WTC11 (cell line): ENCODE data around the gene GHRHR. TPM values are rescaled to one million over a fixed set of nuclear protein-coding genes. Genes with fewer than 3 reads are reported as not detected.

Source experiments
- ATAC-seq: fragments of 200-7000 bp; cut with Tn5 transposase; 2 replicates; pipeline ENCODE4 v1.10.0; 2021; ENCODE audit warnings: mild to moderate bottlenecking, moderate library complexity
- CTCF ChIA-PET: fragments of 300-600 bp; sonication (Branson Sonifier 250); formaldehyde crosslinking; loops from one replicate; lab custom pipeline; 2021; ENCODE audit warnings: antibody characterized with exemption; lab: Charles Lee
- POLR2A ChIA-PET: fragments of 350-600 bp; sonication (Branson Sonifier 250); formaldehyde crosslinking; loops from one replicate; lab custom pipeline; 2021; ENCODE audit warnings: antibody characterized with exemption; lab: Charles Lee
- DNase-seq: peaks from one replicate; pipeline ENCODE4 v3.0.0; 2021; ENCODE audit warnings: low spot score
- H3K27ac Mint-ChIP-seq: 2 replicates; pipeline ENCODE4 v1.8.0; 2021; ENCODE audit warnings: mixed read lengths
- H3K27me3 Mint-ChIP-seq: 2 replicates; pipeline ENCODE4 v1.8.0; 2021; ENCODE audit warnings: low read depth, mild to moderate bottlenecking, moderate library complexity, mixed read lengths
- H3K36me3 Mint-ChIP-seq: 2 replicates; pipeline ENCODE4 v1.8.0; 2021; ENCODE audit warnings: mixed read lengths
- H3K4me1 Mint-ChIP-seq: 2 replicates; pipeline ENCODE4 v1.8.0; 2022; ENCODE audit warnings: mixed read lengths
- H3K4me3 Mint-ChIP-seq: 2 replicates; pipeline ENCODE4 v1.8.0; 2021; ENCODE audit warnings: mild to moderate bottlenecking, moderate library complexity, mixed read lengths
- H3K9me3 Mint-ChIP-seq: 2 replicates; pipeline ENCODE4 v1.8.0; 2021; ENCODE audit warnings: mixed read lengths
- EMX1 ChIP-seq: fragments of 250-450 bp; sonication (Bioruptor Pico); IDR thresholded peaks from 2 replicates; pipeline ENCODE4 v1.8.0; 2021; ENCODE audit warnings: mild to moderate bottlenecking
- ESRRA ChIP-seq: sonication (generic); formaldehyde crosslinking; IDR thresholded peaks from 2 replicates; pipeline ENCODE4 v1.8.1; 2022; ENCODE audit warnings: mild to moderate bottlenecking, missing genetic modification reagents, borderline replicate concordance
- FOXP1 ChIP-seq: sonication (generic); formaldehyde crosslinking; IDR thresholded peaks from 2 replicates; pipeline ENCODE4 v1.8.0; 2022; ENCODE audit warnings: missing genetic modification reagents, mild to moderate bottlenecking, moderate library complexity, borderline replicate concordance
- MXD4 ChIP-seq: fragments of 250-450 bp; sonication (Bioruptor Pico); IDR thresholded peaks from 2 replicates; pipeline ENCODE4 v1.8.0; 2021; ENCODE audit warnings: mild to moderate bottlenecking, moderate library complexity, borderline replicate concordance
- NR3C1 ChIP-seq: sonication (generic); formaldehyde crosslinking; conservative IDR thresholded peaks from 2 replicates; pipeline ENCODE4 v1.8.1; 2023; ENCODE audit warnings: low read depth, mild to moderate bottlenecking, missing genetic modification reagents
- PRRX2 ChIP-seq: fragments of 250-450 bp; sonication (Bioruptor Pico); IDR thresholded peaks from 2 replicates; pipeline ENCODE4 v1.8.0; 2021; ENCODE audit warnings: mild to moderate bottlenecking
- SOX15 ChIP-seq: fragments of 250-450 bp; sonication (Bioruptor Pico); IDR thresholded peaks from 2 replicates; pipeline ENCODE4 v1.9.0; 2021; ENCODE audit warnings: mild to moderate bottlenecking
- TEAD1 ChIP-seq: sonication (generic); formaldehyde crosslinking; IDR thresholded peaks from 2 replicates; pipeline ENCODE4 v1.8.0; 2022; ENCODE audit warnings: mild to moderate bottlenecking, missing genetic modification reagents
- ZBTB21 ChIP-seq: sonication (generic); formaldehyde crosslinking; IDR thresholded peaks from 2 replicates; pipeline ENCODE4 v1.8.1; 2023; ENCODE audit warnings: mild to moderate bottlenecking, missing genetic modification reagents, borderline replicate concordance
- ZNF138 ChIP-seq: sonication (generic); formaldehyde crosslinking; conservative IDR thresholded peaks from 2 replicates; pipeline ENCODE4 v1.8.1; 2022; ENCODE audit warnings: mild to moderate bottlenecking, moderate library complexity, missing genetic modification reagents
- ZNF232 ChIP-seq: sonication (generic); formaldehyde crosslinking; IDR thresholded peaks from 2 replicates; pipeline ENCODE4 v1.8.0; 2022; ENCODE audit warnings: mild to moderate bottlenecking, missing genetic modification reagents
- ZNF423 ChIP-seq: fragments of 250-450 bp; sonication (Bioruptor Pico); IDR thresholded peaks from 2 replicates; pipeline ENCODE4 v2.1.2; 2022; ENCODE audit warnings: mild to moderate bottlenecking, moderate library complexity
- total RNA-seq: library from RNA; stranded (reverse); gene quantifications from 3 replicates; pipeline ENCODE4 v1.2.3, GENCODE V29; 2021
- TF ChIP-seq, protein P1 (sequence below): sonication (generic); formaldehyde crosslinking; IDR thresholded peaks from 2 replicates; pipeline ENCODE4 v1.8.1; 2022; ENCODE audit warnings: mild to moderate bottlenecking, moderate library complexity, missing genetic modification reagents
- TF ChIP-seq, protein P2 (sequence below): fragments of 250-450 bp; sonication (Bioruptor Pico); IDR thresholded peaks from 2 replicates; pipeline ENCODE4 v1.9.0; 2021; ENCODE audit warnings: mild to moderate bottlenecking
- TF ChIP-seq, protein P3 (sequence below): sonication (generic); formaldehyde crosslinking; IDR thresholded peaks from 2 replicates; pipeline ENCODE4 v1.8.1; 2023; ENCODE audit warnings: mild to moderate bottlenecking, missing genetic modification reagents, moderate library complexity
- TF ChIP-seq, protein P4 (sequence below): sonication (generic); formaldehyde crosslinking; IDR thresholded peaks from 2 replicates; pipeline ENCODE4 v1.8.1; 2023; ENCODE audit warnings: mild to moderate bottlenecking, moderate library complexity, missing genetic modification reagents
- TF ChIP-seq, protein P5 (sequence below): sonication (generic); formaldehyde crosslinking; IDR thresholded peaks from 2 replicates; pipeline ENCODE4 v1.8.0; 2022; ENCODE audit warnings: mild to moderate bottlenecking, missing genetic modification reagents
- TF ChIP-seq, protein P6 (sequence below): fragments of 250-450 bp; sonication (Bioruptor Pico); IDR thresholded peaks from 2 replicates; pipeline ENCODE4 v1.9.0; 2021; ENCODE audit warnings: mild to moderate bottlenecking, borderline replicate concordance

The GHRHR gene
- total RNA-seq, 1 experiment from 2014 or later: 5.0 TPM

DNA sequence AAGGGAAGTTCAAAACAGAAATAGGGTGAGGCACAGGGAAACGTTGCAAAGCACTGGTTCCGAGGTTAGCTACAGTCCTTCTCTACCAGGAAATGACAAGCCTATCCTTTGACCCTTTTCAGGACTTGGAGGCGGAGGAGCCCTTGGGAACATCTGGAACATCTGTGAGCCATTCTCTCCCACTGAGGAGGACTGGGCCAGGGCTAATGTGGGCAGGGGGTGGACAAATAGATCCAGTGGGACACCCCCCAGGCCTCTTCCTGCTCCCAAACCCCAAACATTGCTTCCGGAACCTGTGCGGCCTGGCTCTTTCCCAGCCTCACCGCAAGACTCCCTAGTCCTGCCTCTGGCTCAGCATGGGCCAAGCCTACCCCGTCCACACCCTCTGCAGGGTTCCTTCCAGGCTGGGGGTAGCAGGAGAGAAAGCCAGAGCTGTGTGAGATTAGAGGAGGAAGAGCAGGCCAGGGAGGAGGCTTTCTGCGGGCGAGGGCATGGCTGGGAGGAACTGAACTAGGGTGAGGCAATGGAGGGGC lies 36.5 kb downstream of the GHRHR start:
- H3K4me3 Mint-ChIP-seq: no peak overlapping the region
- ATAC-seq (no peak), DNase-seq (no peak)
- CTCF ChIA-PET: interaction anchor here (1.0 to 1.1 kb wide), 3 partner anchors 15 to 122 kb away, joined by 3 to 5 read pairs (median 3); no protein-coding TSS in a partner anchor
- POLR2A ChIA-PET: no interaction called here
- H3K4me1 Mint-ChIP-seq: peaks cover 3% of the 10 kb centered on the region; the same call in 1 of the 2 replicates
- TF ChIP-seq TEAD1 (CRISPR knock-in tag) (no peak), FOXP1 (no peak), SOX15 (CRISPR knock-in tag) (no peak), ESRRA (CRISPR knock-in tag) (no peak), PRRX2 (no peak), ZBTB21 (CRISPR knock-in tag) (no peak), ZNF138 (CRISPR knock-in tag) (no peak), ZNF232 (CRISPR knock-in tag) (no peak), EMX1 (CRISPR knock-in tag) (no peak), ZNF423 (CRISPR knock-in tag) (no peak; the same call in 1 of the 2 replicates), MXD4 (no peak), NR3C1 (CRISPR knock-in tag) (no peak)
- TF ChIP-seq, protein P1, sequence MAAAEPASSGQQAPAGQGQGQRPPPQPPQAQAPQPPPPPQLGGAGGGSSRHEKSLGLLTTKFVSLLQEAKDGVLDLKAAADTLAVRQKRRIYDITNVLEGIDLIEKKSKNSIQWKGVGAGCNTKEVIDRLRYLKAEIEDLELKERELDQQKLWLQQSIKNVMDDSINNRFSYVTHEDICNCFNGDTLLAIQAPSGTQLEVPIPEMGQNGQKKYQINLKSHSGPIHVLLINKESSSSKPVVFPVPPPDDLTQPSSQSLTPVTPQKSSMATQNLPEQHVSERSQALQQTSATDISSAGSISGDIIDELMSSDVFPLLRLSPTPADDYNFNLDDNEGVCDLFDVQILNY (CRISPR knock-in tag): no peak
- TF ChIP-seq, protein P2, sequence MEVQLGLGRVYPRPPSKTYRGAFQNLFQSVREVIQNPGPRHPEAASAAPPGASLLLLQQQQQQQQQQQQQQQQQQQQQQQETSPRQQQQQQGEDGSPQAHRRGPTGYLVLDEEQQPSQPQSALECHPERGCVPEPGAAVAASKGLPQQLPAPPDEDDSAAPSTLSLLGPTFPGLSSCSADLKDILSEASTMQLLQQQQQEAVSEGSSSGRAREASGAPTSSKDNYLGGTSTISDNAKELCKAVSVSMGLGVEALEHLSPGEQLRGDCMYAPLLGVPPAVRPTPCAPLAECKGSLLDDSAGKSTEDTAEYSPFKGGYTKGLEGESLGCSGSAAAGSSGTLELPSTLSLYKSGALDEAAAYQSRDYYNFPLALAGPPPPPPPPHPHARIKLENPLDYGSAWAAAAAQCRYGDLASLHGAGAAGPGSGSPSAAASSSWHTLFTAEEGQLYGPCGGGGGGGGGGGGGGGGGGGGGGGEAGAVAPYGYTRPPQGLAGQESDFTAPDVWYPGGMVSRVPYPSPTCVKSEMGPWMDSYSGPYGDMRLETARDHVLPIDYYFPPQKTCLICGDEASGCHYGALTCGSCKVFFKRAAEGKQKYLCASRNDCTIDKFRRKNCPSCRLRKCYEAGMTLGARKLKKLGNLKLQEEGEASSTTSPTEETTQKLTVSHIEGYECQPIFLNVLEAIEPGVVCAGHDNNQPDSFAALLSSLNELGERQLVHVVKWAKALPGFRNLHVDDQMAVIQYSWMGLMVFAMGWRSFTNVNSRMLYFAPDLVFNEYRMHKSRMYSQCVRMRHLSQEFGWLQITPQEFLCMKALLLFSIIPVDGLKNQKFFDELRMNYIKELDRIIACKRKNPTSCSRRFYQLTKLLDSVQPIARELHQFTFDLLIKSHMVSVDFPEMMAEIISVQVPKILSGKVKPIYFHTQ (CRISPR knock-in tag): no peak
- TF ChIP-seq, protein P3, sequence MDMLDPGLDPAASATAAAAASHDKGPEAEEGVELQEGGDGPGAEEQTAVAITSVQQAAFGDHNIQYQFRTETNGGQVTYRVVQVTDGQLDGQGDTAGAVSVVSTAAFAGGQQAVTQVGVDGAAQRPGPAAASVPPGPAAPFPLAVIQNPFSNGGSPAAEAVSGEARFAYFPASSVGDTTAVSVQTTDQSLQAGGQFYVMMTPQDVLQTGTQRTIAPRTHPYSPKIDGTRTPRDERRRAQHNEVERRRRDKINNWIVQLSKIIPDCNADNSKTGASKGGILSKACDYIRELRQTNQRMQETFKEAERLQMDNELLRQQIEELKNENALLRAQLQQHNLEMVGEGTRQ (CRISPR knock-in tag): no peak
- TF ChIP-seq, protein P4, sequence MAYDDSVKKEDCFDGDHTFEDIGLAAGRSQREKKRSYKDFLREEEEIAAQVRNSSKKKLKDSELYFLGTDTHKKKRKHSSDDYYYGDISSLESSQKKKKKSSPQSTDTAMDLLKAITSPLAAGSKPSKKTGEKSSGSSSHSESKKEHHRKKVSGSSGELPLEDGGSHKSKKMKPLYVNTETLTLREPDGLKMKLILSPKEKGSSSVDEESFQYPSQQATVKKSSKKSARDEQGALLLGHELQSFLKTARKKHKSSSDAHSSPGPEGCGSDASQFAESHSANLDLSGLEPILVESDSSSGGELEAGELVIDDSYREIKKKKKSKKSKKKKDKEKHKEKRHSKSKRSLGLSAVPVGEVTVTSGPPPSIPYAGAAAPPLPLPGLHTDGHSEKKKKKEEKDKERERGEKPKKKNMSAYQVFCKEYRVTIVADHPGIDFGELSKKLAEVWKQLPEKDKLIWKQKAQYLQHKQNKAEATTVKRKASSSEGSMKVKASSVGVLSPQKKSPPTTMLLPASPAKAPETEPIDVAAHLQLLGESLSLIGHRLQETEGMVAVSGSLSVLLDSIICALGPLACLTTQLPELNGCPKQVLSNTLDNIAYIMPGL (CRISPR knock-in tag): no peak
- TF ChIP-seq, protein P5, sequence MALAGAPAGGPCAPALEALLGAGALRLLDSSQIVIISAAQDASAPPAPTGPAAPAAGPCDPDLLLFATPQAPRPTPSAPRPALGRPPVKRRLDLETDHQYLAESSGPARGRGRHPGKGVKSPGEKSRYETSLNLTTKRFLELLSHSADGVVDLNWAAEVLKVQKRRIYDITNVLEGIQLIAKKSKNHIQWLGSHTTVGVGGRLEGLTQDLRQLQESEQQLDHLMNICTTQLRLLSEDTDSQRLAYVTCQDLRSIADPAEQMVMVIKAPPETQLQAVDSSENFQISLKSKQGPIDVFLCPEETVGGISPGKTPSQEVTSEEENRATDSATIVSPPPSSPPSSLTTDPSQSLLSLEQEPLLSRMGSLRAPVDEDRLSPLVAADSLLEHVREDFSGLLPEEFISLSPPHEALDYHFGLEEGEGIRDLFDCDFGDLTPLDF (CRISPR knock-in tag): no peak
- TF ChIP-seq, protein P6, sequence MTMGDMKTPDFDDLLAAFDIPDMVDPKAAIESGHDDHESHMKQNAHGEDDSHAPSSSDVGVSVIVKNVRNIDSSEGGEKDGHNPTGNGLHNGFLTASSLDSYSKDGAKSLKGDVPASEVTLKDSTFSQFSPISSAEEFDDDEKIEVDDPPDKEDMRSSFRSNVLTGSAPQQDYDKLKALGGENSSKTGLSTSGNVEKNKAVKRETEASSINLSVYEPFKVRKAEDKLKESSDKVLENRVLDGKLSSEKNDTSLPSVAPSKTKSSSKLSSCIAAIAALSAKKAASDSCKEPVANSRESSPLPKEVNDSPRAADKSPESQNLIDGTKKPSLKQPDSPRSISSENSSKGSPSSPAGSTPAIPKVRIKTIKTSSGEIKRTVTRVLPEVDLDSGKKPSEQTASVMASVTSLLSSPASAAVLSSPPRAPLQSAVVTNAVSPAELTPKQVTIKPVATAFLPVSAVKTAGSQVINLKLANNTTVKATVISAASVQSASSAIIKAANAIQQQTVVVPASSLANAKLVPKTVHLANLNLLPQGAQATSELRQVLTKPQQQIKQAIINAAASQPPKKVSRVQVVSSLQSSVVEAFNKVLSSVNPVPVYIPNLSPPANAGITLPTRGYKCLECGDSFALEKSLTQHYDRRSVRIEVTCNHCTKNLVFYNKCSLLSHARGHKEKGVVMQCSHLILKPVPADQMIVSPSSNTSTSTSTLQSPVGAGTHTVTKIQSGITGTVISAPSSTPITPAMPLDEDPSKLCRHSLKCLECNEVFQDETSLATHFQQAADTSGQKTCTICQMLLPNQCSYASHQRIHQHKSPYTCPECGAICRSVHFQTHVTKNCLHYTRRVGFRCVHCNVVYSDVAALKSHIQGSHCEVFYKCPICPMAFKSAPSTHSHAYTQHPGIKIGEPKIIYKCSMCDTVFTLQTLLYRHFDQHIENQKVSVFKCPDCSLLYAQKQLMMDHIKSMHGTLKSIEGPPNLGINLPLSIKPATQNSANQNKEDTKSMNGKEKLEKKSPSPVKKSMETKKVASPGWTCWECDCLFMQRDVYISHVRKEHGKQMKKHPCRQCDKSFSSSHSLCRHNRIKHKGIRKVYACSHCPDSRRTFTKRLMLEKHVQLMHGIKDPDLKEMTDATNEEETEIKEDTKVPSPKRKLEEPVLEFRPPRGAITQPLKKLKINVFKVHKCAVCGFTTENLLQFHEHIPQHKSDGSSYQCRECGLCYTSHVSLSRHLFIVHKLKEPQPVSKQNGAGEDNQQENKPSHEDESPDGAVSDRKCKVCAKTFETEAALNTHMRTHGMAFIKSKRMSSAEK (CRISPR knock-in tag): no peak
- TF ChIP-seq, all 79 proteins: peak for 0
- Mint-ChIP-seq H3K27ac (no peak overlapping the region), H3K27me3 (no peaks in the 10 kb centered on the region), H3K9me3 (peaks cover 15% of the 10 kb centered on the region), H3K36me3 (peaks cover 8% of the 10 kb centered on the region)
